K562 (cell line): Measurements from ENCODE around the gene CHD3. TPM values are rescaled to one million over a fixed set of nuclear protein-coding genes. Genes with fewer than 3 reads are reported as not detected.

Experiments
- FOXJ2 ChIP-seq: fragments of 200-800 bp; sonication (Bioruptor generic); IDR thresholded peaks from 2 replicates; pipeline ENCODE4 v1.6.1; 2016; ENCODE audit warnings: missing genetic modification characterization, missing compliant biosample characterization
- FOXK2 ChIP-seq, 2 experiments: fragments of 450-650 bp; IDR thresholded peaks in 1 of 2; conservative IDR thresholded peaks in 1 of 2; 2 replicates each; pipeline ENCODE4 v1.6.1; 2016; ENCODE audit warnings: low read depth in 2 of 2, mild to moderate bottlenecking in 1 of 2
- GATA2 ChIP-seq: sonication (generic); formaldehyde crosslinking; IDR thresholded peaks from 2 replicates; pipeline ENCODE4 v1.4.0; 2020; ENCODE audit warnings: mild to moderate bottlenecking, missing genetic modification reagents
- GTF2E2 ChIP-seq: fragments of 200-800 bp; sonication (Bioruptor generic); IDR thresholded peaks from 2 replicates; pipeline ENCODE4 v1.6.1; 2016; ENCODE audit warnings: missing genetic modification characterization, missing compliant biosample characterization
- ILF3 ChIP-seq: fragments of 450-650 bp; IDR thresholded peaks from 2 replicates; pipeline ENCODE4 v1.6.1; 2018; ENCODE audit warnings: antibody characterized with exemption, mild to moderate bottlenecking, moderate library complexity, borderline replicate concordance
- MGA ChIP-seq: fragments of 450-650 bp; IDR thresholded peaks from 2 replicates; pipeline ENCODE4 v1.6.1; 2016; ENCODE audit warnings: mild to moderate bottlenecking, moderate library complexity
- MNT ChIP-seq, 2 experiments: fragments of 450-650 bp; conservative IDR thresholded peaks; 2 replicates each; pipeline ENCODE4 v1.6.1; 2017; ENCODE audit warnings: mild to moderate bottlenecking in 2 of 2, moderate library complexity in 2 of 2
- MYC ChIP-seq, 2 experiments: fragments of 250-450 bp in 1 of 2; sonication (Bioruptor Pico) in 1 of 2; IDR thresholded peaks; 2 replicates each; pipeline versions ENCODE4 v1.5.1 to v1.6.1; 2012 to 2021; ENCODE audit warnings: low read depth in 2 of 2, borderline replicate concordance in 1 of 2, improper control_type of control experiment in 1 of 2, low read length in 1 of 2, mild to moderate bottlenecking in 1 of 2, moderate library complexity in 1 of 2
- PML ChIP-seq: IDR thresholded peaks from 2 replicates; pipeline ENCODE4 v1.6.1; 2012; ENCODE audit warnings: low read length, inconsistent platforms
- POLR2B ChIP-seq: fragments of 450-650 bp; IDR thresholded peaks from 2 replicates; pipeline ENCODE4 v1.6.1; 2018; ENCODE audit warnings: low read depth; ENCODE audit not compliant: partially characterized antibody
- POLR2H ChIP-seq: IDR thresholded peaks from 2 replicates; pipeline ENCODE4 v1.6.1; 2016; ENCODE audit warnings: missing genetic modification characterization, low read depth, mild to moderate bottlenecking, control low read depth, missing compliant biosample characterization, moderate library complexity
- SMAD1 ChIP-seq: fragments of 150-350 bp; IDR thresholded peaks from 2 replicates; pipeline ENCODE4 v1.6.1; 2014; ENCODE audit warnings: low read length, low read depth; ENCODE audit not compliant: partially characterized antibody
- ZNF143 ChIP-seq: sonication (generic); formaldehyde crosslinking; IDR thresholded peaks from 2 replicates; pipeline ENCODE4 v1.9.0; 2022; ENCODE audit warnings: mild to moderate bottlenecking, missing genetic modification reagents
- polyA plus RNA-seq, 8 experiments: library from polyadenylated mRNA; depleted of rRNA in 4 of 8; stranded (reverse) in 5 of 8; unstranded in 3 of 8; fragments of >200 nt; fragmentation: Nextera tagmentation in 2 of 8; fragmentation: Illumina TruSeq in 1 of 8; extraction: Ambion mirVana in 2 of 8; extraction: Trizol in 1 of 8; gene quantifications; 2 replicates each; pipeline versions ENCODE4 v1.2.1 to v1.2.3, GENCODE V29; 2011 to 2014; ENCODE audit warnings: inconsistent platforms in 1 of 8, missing spikeins in 1 of 8
- total RNA-seq, 7 experiments: library from RNA; depleted of rRNA in 6 of 7; stranded (reverse); fragments of >200 nt in 6 of 7; fragmentation: Illumina TruSeq in 2 of 7; extraction: Trizol in 2 of 7; gene quantifications; 2 replicates each; pipeline versions ENCODE4 v1.2.1 to v1.2.3, GENCODE V29; 2011 to 2021; ENCODE audit warnings: low replicate concordance in 1 of 7

Gene CHD3
- total and polyA plus RNA-seq, 9 of the 15 experiments (the other 6 are each of a cell fraction or from before 2014, with no cell fraction given): 0.39 to 38.2 (median 21.2) TPM

- TF ChIP-seq SMAD1 (peak; percentile 52), GTF2E2 (tag) (peak; percentile 86; the same call in 1 of the 2 replicates), MGA (peak; percentile 47), ILF3 (no peak), ZNF143 (CRISPR knock-in tag) (peak; percentile 28), FOXK2 (conservative IDR thresholded peaks at IDR 0.05 in 1 of 2, IDR thresholded peaks at IDR 0.05 in 1 of 2; ENCODE audit: low read depth in 2 of 2) (peak; percentile 51 to 68; a peak in 2 of 4 replicates), POLR2B (peak; percentile 66), MYC (IDR thresholded peaks at IDR 0.05; ENCODE audit: low read depth, low read length) (peak; percentile 90), MYC (CRISPR knock-in tag; IDR thresholded peaks at IDR 0.05; ENCODE audit: borderline replicate concordance, low read depth) (peak; percentile 53; the same call in 1 of the 2 replicates), POLR2H (tag) (peak; percentile 69; the same call in 1 of the 2 replicates), GATA2 (CRISPR knock-in tag) (peak; percentile 89), MNT (conservative IDR thresholded peaks at IDR 0.05) (peak; percentile 96 to 98), FOXJ2 (tag) (peak; percentile 84), PML (peak; percentile 28; the same call in 1 of the 2 replicates)
Observed at GRCh38 chr17:7857713-7858521, 30.7 kb upstream of the CHD3 start, which contains the start of gene CYB5D1 (continued).
